Fibroblast of skin of right biceps (primary cell): ENCODE data around the gene CDC42BPB.

Experiments
- DNase-seq: peaks from one replicate; pipeline ENCODE4 v3.0.0-alpha.2; 2013

Gene CDC42BPB

GRCh38 chr14:102984336-102985102 is 72.8 kb downstream of the CDC42BPB start:
- no peak for DNase-seq

GRCh38 chr14:102983496-102983895 is 73.9 kb downstream of the CDC42BPB start:
- no peak for DNase-seq

GRCh38 chr14:102982852-102983470 is 74.4 kb downstream of the CDC42BPB start:
- DNase-seq: no peak

GRCh38 chr14:102980409-102980810 is 76.9 kb downstream of the CDC42BPB start:
- no peak for DNase-seq

- no peak for DNase-seq
Observed at GRCh38 chr14:102979406-102979805, 77.9 kb downstream of the CDC42BPB start.

GRCh38 chr14:102977475-102977874 is 79.9 kb downstream of the CDC42BPB start:
- no peak for DNase-seq

GRCh38 chr14:102975662-102976061 is 81.7 kb downstream of the CDC42BPB start:
- no peak for DNase-seq

GRCh38 chr14:102973706-102974285 is 83.6 kb downstream of the CDC42BPB start:
- DNase-seq: no peak

- DNase-seq: no peak
Observed at GRCh38 chr14:102971836-102972606, 85.3 kb downstream of the CDC42BPB start.

GRCh38 chr14:102971314-102971713 is 86.0 kb downstream of the CDC42BPB start:
- DNase-seq: no peak

- no peak for DNase-seq
Observed at GRCh38 chr14:102970496-102970895, 86.9 kb downstream of the CDC42BPB start.

GRCh38 chr14:102969901-102970300 is 87.4 kb downstream of the CDC42BPB start:
- DNase-seq: no peak

- DNase-seq: no peak
Observed at GRCh38 chr14:102969060-102969791, 88.1 kb downstream of the CDC42BPB start.

GRCh38 chr14:102968306-102968705 is 89.0 kb downstream of the CDC42BPB start:
- DNase-seq: no peak

- no peak for DNase-seq
Observed at GRCh38 chr14:102967506-102967795, 89.9 kb downstream of the CDC42BPB start.

- no peak for DNase-seq
Observed at GRCh38 chr14:102966681-102967505, 90.5 kb downstream of the CDC42BPB start.

GRCh38 chr14:102965971-102966655 is 91.2 kb downstream of the CDC42BPB start:
- DNase-seq: no peak

- DNase-seq: no peak
Observed at GRCh38 chr14:102965282-102965681, 92.1 kb downstream of the CDC42BPB start.

- no peak for DNase-seq
Observed at GRCh38 chr14:102964152-102964730, 93.1 kb downstream of the CDC42BPB start.

- DNase-seq: no peak
Observed at GRCh38 chr14:102962111-102962627, 95.2 kb downstream of the CDC42BPB start.

GRCh38 chr14:102958461-102958860 is 98.9 kb downstream of the CDC42BPB start:
- DNase-seq: no peak
